ENCODE measurements around the gene CHD9.

- TF ChIP-seq CTCF (conservative IDR thresholded peaks at IDR 0.05; ENCODE audit: low read length) (no peak), EZH2phosphoT487 (IDR thresholded peaks at IDR 0.05; ENCODE audit: borderline replicate concordance) (no peak)
Observed at GRCh38 chr16:53132406-53132805, 77.6 kb downstream of the CHD9 start.
